GM18526 (cell line): Measurements from ENCODE around the gene MOCS2.

Experiments
- POLR2A ChIP-seq: IDR thresholded peaks from 3 replicates; pipeline ENCODE4 v1.6.1; 2011; ENCODE audit not compliant: insufficient read length; ENCODE audit errors: extremely low read depth

MOCS2 gene

GRCh38 chr5:53109443-53110127 is at the start of gene MOCS2:
TSS of gene MOCS2 (minus strand) at chr5:53109757. CDS start at chr5:53107174, 2,583 bp downstream.
- peak; percentile 91 for TF ChIP-seq POLR2A

- no peak for TF ChIP-seq POLR2A
Observed at GRCh38 chr5:53151713-53152458, 42.3 kb upstream of the MOCS2 start.

GRCh38 chr5:53133020-53133419 is 23.5 kb upstream of the MOCS2 start:
- no peak for TF ChIP-seq POLR2A

- TF ChIP-seq POLR2A: no peak
Observed at GRCh38 chr5:53130266-53130665, 20.7 kb upstream of the MOCS2 start.

DNA sequence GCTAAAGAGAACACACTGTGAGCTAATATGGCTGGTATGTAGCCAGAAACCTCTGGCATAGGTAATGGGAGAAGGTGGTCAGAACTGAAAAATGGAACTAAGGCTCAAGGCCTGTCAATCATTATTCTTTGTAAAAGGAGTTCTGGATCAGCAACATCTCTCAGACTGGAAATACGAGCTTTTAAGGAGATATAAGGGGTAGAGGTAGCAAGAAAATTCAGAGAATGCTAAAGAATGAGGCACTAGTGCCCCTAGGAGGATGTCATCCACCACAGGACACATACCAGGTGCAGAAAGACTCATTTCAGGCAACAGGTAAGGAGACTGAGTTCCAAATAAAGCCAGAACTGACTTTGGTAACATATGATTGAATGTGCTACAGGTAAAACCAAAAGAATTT is 18.9 kb upstream of the MOCS2 start:
- no peak for TF ChIP-seq POLR2A

- no peak for TF ChIP-seq POLR2A
Observed at GRCh38 chr5:53127107-53127506, 17.6 kb upstream of the MOCS2 start.

GRCh38 chr5:53126521-53126920 is 17.0 kb upstream of the MOCS2 start:
- TF ChIP-seq POLR2A: no peak

GRCh38 chr5:53123702-53124101 is 14.1 kb upstream of the MOCS2 start:
- TF ChIP-seq POLR2A: no peak

DNA sequence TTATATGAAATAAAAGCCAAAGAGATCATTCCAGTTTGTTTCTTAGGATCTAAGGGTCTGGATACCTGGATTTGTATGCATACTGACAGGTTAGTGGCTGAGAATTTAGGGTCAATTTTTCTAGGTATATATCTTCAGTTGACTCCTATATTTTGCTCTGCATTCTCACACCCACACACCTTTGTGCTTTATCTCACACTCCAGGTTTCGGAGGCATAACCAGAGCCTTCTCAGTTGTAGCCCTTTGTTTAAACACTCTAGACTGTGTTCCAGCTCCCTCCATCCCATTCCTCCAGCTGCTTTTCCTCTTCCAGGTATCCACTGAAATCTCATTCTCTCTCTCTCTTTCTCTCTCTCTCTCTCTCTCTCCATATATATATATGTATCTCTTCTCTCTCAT is 10.6 kb upstream of the MOCS2 start:
- no peak for TF ChIP-seq POLR2A

DNA sequence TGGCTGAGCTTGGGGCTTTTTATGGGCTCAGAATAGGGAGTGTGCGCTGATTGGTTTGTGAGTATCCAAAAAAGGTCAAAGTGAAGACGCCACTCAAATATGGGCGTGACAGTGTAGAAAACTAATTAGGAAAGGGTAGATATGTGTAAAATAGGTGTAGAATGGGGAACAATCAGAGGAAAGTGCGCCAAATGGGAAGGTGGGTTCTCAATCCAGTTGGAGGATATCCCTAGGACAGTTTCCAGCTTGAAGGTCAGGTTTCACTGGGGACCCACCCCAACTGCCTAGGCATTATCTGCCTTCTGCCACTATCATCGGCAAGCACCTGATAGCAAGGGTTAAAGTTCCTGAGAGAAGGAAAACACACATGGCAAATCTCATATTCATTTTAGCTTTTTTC is 9.3 kb upstream of the MOCS2 start:
- TF ChIP-seq POLR2A: no peak

DNA sequence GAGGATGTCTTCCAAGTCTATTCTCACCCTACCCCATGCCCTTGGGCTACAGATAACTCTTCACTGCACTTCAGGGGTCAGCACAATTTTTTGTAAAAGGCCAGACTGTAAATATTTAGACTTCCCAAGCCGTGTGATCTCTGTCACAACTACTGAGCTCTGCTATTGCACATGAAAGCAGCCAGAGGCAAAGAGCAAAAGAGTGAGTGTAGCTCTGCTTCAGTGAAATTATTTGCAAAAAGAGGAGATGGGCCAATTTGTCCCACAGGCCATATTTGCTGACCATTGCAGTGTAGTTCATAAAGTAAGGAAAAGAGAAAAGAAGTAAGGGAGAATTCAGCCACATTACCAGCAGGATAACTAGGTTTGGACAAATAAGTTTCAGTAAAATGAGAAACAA is 7.0 kb upstream of the MOCS2 start:
- TF ChIP-seq POLR2A: no peak

DNA sequence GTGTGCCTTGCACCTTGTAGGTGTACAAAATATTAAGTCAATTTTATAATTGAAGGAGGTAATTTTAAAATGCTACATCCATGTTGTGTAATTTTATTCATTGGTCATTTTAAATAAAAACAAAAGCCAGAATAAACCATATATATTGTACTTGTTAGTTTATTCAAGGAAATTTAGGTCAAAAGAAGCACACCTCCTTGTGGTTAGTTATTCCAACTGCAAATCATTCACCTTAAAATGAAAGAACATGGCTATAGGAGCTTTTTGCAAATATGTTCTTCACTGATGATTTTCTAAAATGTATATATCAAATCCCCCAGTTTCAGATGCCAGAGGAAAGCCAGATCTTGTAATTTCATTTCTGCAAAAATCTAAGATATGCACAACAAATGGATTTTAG is 5.4 kb upstream of the MOCS2 start:
- TF ChIP-seq POLR2A: no peak

GRCh38 chr5:53113947-53114346 is 4.4 kb upstream of the MOCS2 start:
- TF ChIP-seq POLR2A: no peak

DNA sequence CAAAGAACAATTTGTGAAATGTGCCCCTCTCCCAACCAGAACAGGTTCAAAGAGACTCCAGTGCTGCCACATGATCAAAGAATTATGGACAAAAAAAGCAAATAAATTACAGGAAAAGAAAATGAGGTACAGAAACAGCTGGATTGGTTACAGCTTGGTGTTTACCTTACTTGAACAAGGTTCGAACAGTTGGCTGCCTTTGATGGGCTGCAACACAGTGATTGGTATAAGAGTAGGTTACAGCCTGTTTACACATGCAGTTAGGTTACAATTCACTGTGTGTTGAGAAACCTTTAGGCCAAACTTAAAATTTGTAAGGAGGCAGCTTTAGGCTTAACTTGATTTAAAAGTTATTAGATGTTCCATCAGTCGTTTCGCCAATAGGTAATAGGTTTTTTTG is 3.4 kb upstream of the MOCS2 start:
- TF ChIP-seq POLR2A: no peak

- no peak for TF ChIP-seq POLR2A
Observed at GRCh38 chr5:53111139-53111538, 1.6 kb upstream of the MOCS2 start.

GRCh38 chr5:53110156-53110555 is 599 bp upstream of the MOCS2 start:
- no peak for TF ChIP-seq POLR2A

- TF ChIP-seq POLR2A: no peak
Observed at GRCh38 chr5:53109056-53109442, 508 bp downstream of the MOCS2 start.
